DLD1 (cell line): ENCODE measurements around the gene CHRNE.
"Not testable (repeated sequence)": the region's sequence is repeated elsewhere in the genome, so short reads cannot be mapped to it uniquely, and the experiment has no call there.

Source experiments
- in situ Hi-C: cut with HindIII; loops from 2 replicates; pipeline ENCODE4 v1.10.0; 2017; ENCODE audit warnings: low sequenced_read_pairs

Gene CHRNE

DNA sequence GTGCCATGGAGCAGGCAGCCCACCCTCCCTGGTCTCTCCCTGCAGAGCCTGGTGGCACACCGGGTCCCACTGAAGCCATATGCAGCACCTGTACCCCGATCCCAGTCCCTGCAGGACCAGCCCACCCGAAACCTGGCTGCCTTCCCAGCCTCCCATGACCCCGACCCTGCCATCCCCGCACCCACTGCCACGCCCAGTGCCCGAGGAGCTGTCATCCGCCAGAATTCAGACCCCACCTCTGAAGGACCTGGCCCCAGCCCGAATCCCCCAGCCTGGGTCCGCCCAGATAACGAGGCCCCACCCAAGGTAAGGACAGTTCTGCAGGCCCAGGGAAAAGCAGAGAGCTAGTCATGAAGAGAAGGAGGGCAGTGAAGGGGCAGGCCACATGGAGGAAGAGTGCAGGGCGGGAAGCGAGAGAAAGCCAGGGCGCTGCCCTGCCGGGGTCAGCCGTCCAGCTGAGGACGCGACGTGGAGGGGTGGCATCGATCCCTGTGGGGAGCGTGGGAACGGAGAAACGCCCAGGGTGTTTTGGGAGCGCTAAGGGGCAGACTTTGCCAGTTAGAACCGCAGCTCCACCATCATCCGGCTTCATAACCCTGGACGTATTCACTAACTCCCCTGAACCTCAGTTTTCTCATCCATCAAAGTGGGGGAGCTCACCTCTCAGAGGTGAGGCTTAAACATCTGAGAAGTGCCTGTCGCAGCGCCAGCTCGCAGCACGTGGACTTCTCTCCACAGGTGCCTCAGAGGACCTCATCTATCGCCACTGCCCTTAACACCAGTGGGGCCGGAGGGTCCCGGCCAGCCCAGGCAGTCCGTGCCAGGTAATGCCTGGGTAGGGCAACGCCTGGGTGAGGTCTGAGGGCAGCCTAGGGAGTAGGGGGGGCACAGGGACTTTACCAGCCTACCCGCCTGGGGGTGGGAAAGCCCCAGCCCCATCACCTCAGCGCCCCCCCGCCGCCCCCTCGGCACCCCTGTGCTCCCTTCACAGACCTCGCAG is 11.2 kb downstream of the CHRNE start:
- in situ Hi-C loops = no loop called here

DNA sequence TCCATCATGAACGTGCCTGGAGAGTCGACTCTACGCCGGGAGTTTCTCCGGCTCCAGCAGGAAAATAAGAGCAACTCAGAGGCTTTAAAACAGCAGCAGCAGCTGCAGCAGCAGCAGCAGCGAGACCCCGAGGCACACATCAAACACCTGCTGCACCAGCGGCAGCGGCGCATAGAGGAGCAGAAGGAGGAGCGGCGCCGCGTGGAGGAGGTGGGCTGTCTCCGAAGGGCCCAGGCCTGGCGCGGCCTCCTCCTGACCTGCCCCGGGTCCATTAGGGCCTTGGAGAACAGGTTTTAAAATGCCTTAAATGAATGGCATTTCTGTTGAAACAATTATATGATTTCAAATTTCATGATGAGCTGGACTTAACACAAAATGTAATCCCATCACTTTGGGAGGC is 15.3 kb downstream of the CHRNE start:
- in situ Hi-C loops = no loop called here

DNA sequence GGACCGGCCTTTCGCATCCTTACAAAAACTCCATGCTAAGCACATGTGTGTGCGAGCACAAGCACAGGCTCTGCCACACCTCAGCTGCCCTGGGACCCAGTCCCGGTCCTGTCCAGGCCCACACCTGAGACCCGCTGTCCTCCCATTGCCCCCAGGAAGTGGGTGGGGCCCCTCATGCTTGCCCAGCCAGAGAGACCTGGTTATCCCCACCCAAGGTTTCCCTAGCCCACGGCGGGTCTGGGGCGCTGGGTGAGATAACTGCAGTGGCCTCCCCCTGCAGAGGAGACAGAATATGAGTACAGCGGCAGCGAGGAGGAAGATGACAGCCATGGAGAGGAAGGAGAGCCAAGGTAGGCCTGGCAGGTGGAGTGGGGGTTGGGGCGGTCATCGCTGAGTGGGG is 16.1 kb downstream of the CHRNE start:
- in situ Hi-C loops = no loop called here

DNA sequence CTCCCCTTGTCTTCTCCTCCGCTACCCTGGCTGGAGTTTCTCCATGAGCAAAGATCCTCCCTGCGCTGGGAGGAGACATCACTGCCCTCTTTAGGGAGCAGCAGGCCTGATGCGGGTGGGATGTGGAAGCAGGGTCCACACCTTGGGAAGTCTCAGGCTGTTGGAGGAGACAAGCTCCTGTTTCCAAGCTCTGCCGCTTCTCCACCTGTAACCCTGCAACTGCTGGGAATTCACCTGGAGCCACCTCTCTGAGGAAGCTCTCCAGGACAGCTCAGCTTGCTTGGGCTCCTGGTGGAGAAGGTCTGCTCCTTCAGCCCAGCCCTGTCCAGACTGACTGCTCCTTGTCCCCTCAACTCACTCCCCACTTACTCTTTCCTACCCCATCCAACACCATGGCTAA is 18.4 kb downstream of the CHRNE start:
- in situ Hi-C loops = no loop called here

DNA sequence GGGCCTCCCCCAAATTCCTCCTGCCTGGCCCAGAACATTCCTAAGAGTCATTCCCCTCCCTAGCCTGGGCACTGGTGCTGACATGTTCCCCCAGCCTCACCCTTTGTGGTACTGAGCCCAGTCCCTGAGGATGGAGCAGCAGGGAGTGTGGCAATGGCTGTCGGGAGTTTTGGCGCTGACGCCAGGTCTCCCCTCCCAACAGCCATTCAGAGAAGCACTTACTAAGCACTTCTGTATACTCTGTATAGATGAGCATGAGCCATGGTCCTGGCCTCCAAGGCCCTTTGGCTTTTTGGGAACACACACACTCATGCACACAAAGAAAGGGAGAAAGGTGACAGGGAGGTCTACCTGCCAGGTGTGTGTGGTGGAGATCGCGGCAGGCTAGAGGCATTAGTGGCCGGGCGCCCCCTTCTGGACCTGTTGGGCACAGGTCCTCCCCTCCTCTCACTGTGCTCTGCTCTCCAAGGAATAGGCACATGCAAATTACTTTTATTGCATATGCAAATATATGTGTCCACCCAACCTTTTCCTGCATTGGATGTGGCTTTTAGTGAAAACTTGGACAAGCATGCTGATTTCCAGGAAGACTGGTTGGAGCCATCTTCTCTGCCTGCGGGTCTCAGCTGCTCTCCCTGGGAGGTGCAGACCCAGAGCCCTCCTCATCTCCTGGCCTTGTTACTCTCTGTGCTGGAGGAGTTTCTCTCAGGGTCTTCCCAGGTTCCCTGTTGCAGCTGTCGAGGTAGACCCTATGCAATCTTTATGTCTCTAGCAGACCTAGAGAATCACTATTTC is 20.9 kb downstream of the CHRNE start:
- in situ Hi-C loops = no loop called here

DNA sequence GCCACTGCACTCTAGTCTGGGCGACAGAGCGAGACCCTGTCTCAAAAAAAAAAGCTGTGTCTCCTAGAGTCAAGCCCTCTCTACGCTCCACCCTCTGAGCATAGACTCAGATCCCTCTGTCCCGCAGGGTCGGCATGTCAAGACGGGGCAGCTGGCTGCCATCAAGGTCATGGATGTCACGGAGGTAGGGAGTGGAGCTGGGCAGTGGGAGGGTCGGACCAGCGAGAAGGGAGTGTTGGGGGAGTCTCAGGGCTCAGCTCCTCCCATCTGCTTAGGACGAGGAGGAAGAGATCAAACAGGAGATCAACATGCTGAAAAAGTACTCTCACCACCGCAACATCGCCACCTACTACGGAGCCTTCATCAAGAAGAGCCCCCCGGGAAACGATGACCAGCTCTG is 22.0 kb downstream of the CHRNE start:
- in situ Hi-C loops = no loop called here

DNA sequence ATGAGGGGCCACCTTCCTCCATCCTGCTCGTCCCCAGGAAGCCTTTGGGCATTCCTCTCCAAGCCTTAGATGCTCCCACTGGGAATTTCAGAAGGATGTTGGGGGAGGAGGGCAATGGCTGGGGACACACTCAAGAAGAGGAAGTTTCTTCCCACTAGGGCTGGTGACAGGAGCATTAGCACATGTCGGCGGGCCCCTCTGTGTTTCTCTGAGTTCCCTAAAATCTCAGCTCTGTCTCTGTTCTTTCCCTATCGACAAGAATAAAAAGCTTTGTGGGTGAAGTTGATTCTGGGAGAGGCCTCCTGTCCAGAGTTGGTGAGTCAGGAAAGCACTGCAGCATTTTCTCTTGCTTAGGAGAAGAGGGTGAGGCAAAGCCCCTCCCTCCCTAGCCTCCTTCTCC is 23.3 kb downstream of the CHRNE start:
- in situ Hi-C loops = no loop called here

DNA sequence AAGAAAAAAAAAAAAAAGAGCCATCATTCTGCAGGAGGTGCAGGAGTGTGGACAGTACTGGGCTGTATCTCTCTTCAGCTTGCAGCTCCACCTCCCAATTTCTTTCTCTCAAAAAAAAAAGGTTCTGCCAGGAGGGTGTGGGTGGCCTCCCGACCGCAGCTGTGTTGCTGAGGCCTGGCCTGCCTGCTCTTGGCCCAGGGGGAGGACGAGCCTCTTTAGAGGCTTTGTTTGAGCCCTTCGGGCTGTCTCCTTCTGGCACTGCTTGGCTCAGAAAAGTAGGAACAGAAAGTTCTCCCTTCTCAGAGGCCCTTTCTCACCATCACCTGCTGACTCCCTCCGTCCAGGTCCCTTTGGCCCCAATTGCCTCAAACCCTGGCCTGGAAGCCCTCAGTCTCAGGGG is 25.8 kb downstream of the CHRNE start:
- in situ Hi-C loops = no loop called here

DNA sequence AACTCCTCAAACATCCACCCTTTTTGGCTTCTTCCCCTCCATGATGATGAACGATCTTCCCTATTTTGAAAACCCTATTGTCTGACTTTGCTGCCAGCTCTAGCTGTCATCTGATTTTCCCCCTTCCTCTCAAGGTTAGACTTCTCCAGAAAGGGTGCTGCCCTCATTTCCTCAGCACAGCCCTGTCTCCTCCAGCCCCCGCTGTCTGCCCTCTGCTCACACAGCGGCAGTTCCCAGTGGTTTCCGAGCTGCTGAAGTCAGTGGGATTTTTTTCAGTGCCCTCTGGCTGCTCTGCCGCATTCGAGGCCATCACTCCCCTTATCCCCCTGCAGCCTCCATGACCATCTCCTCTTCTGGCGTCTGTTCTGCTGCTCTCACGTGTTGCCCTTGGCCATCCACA is 30.1 kb downstream of the CHRNE start:
- in situ Hi-C loops = no loop called here

DNA sequence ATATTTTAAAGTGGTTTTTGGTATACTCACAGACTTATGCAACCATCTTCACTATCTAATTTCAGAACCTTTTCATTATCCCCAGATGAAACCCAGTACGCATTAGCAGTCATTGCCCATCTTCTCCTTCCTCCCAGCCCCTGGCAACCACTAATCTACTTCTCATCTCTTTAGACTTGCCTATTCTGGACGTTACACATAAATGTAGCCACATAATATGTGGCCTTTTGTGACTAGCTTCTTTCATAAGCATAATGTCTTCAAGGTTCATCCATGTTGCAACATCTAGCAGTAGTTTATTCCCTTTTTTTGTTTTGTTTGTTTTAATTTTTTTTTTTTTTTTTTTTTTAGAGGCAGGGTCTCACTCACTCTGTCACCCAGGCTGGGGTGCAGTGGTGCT is 32.0 kb downstream of the CHRNE start:
- in situ Hi-C loops = no loop called here

DNA sequence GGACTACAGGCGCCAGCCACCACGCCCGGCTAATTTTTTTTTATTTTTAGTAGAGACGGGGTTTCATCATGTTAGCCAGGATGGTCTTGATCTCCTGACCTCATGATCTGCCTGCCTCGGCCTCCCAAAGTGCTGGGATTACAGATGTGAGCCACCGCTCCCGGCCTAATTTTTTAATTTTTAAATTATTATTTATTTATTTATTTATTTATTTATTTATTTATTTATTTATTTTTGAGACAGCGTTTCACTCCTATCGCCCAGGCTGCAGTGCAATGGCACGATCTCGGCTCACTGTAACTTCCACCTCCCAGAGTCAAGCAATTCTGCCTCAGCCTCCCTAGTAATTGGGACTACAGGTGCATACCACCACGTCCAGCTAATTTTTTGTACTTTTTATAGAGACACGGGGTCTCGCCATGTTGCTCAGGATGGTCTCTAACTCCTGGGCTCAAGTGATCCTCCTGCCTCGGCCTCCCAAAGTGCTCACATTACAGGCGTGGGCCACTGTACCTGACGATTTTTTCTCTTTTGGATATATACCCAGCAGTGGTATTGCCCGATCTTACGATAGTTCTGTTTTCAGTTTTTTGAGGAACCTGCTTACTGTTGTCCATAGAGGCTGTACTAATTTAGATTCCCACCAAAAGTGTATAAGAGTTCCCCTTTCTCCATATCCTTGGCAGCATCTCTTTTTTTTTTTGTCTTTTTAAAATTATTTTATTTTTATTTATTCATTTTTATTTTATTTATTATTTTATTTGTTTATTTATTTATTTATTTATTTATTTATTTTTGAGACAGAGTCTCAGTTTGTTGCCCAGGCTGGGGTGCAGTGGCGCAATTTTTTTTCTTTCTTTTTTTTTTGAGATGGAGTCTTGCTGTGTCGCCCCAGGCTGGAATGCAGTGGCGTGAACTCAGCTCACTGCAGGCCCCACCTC is 33.6 kb downstream of the CHRNE start:
- in situ Hi-C loops = not testable (repeated sequence)

DNA sequence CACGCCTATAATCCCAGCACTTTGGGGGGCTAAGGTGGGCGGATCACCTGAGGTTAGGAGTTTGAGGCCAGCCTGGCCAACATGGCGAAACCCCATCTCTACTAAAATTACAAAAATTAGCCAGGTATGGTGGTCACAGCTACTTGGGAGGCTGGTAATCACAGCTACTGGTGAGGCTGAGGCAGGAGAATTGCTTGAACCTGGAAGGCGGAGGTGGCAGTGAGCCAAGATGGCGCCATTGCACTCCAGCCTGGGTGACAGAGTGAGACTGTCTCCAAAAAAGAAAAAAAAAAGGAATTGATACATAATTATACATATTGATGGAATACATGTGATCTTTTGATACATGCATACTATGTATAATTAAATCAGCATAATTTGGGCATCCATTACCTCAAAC is 35.4 kb downstream of the CHRNE start:
- in situ Hi-C loops = not testable (repeated sequence)

DNA sequence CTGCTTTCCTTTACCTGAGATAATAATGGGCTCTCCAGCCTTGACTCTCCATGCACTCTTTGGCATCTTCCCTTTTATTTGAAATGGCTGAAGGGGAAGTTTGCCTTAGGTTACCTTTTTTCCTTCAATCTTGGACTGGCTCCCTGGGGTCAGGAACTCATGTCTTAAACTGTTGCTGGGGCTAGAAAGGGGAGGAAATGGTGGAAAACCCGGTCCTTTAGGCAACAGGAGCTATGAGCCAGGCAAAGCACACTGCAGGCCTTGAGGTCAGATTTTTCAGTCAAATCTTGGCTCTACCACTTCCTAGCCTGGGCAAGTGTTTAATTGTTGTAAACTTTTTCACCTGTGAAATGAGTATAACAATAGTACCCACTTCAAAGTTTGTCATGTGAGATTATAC is 39.6 kb downstream of the CHRNE start:
- in situ Hi-C loops = no loop called here

DNA sequence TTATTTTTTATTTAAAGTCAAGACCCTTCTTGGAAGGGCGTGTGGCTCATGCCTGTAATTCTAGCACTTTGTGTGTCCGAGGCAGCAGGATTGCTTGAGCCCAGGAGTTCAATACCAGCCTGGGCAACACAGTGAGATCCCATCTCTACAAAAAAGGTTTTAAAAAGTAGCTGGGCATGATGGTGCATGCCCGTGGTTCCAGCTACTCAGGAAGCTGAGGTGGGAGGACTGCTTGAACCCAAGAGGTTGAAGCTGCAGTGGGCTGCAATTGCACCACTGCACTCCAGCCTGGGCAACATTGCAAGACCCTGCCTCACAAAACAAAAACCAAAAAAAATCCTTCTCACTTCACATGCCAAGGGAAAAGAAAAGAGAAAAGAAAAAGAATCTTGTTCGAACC is 40.2 kb downstream of the CHRNE start:
- in situ Hi-C loops = no loop called here

DNA sequence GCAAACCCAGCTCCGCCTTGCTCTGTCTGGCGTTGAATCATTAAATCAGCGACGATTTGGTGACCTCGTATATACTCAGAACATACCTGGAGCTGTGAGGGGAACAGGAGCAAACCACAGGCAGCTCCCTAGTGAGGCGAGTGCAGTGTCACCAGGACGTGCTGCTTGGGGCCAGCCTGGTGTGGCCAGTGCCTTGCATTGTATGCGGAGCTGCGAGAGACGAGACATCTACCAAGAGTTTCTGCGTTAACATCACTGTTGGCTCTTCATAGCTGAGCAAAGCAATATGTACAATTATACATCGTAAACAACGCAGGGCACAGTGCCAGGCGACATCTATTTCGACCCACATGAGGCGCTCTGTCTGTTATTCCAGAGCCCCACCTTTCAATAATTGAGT is 41.8 kb downstream of the CHRNE start:
- in situ Hi-C loops = no loop called here

DNA sequence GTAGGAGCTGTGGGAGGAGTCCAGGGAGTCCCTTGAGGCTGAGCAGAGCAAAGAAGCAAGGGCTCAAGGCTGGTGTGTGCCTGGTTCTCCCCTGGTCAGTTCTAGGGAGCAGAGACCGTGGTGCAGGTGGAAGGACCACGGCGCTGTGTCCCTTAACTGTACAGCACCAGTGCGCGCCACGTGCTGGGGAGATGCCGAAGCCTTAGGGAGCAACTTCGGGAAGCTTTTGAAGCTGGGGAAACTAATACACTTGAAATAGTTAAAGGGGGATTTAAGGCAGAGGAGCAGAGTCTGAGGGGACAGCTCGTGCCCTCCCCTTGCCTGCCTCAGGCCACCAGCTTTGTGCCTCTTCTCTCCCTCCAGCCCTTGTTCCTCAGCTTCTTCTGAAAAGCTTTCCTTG is 42.2 kb downstream of the CHRNE start:
- in situ Hi-C loops = no loop called here

DNA sequence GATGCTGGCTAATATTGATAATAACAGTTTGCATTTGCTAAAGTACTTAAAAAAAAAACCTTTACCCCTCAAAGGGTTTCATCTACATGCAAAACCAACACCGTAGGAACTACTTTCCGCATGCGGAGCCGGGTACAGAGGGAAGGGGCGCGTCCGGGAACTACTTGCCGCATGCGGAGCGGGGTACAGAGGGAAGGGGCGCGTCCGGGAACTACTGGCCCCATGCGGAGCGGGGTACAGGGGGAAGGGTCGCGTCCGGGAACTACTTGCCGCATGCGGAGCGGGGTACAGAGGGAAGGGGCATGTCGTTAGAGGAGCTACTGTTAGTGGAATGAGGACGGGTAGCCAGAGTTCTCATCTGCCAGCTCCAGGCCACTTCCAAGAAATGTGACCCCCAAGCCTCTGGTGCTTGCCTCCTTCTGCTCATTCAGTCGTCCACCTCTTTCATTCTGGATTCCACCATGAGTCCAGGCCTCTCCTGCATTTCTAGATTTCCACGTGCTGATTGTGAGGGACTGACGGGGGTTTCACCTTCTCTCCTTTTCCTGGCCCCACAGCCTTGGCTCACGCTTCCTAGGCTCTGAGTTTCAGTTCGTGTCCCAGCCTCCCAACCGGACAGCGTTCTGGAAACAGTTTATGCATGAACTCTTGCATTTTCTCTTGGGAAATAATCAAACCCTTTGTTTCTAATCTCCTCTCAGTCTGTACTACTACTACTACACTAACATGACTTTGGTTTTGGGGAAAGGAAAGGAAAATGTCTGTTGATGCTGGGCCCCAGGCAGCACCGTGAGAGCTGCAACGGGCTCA is 42.9 kb downstream of the CHRNE start:
- in situ Hi-C loops = no loop called here

DNA sequence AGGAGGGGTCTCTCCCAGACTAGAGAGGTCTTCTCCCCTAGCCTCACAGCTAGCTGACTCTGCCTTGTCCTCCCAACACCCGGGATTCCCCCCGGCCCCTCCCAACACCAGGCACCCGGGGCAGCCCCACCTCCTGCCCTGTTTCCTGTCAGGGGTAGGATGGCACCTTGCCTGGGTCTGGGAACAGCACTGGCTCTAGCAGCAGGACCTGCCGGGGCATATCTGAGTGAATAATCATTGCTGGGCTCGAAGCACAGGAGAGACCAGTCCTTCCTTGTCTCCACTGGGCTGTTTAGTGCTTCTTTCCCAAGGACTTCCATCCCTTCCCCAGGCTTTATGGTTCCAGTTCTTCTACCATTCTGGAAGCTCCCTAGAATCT is 44.0 kb downstream of the CHRNE start:
- in situ Hi-C loops = no loop called here

DNA sequence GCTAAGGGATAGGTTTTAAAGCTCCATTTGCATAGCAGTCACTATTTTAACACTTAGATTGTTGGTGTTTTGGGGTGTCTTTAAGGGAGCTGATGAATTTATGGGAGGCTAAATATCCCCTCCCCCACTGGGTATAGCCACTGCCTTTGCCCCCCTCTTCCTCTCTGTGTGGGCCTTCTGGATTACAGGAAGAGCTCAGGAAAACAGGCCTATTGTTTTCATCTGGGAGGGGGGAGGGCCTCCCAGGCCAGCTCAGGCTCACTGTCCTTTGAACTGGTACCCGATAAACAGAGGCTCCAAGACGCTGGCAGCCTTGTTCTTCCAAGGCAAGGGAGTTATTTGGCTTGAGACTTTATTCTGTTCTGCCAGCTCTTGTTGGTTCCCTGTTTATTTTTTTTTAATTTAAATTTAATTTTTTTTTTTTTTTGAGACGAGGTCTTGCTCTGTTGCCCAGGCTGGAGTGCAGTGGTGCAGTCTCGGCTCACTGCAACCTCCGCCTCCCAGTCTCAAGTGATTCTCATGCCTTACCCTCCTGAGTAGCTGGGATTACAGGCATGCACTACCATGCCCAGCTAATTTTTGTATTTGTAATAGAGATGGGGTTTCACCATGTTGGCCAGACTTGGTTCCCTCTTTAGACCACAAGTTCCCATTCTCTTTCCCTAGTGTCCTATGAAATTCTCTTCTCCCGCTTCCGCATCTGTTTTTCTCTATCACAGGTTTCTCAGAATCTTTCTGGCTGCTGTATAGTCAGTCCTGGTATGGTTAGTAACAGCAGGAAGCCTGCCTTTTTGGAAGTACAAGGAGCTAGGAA is 44.6 kb downstream of the CHRNE start:
- in situ Hi-C loops = no loop called here
